ENCODE results near the gene ARRDC3. TPM values are rescaled to one million over a fixed set of nuclear protein-coding genes. Genes with fewer than 3 reads are reported as not detected.
A peak's percentile ranks its signal among the peaks of the same experiment; 100 is the strongest.

Gene ARRDC3
- total and polyA plus RNA-seq, 2 experiments from 2014 or later: 46.0 to 61.2 TPM

GRCh38 chr5:91380491-91381238 is 2.5 kb downstream of the ARRDC3 start:
- Histone ChIP-seq H3K4me2 (ENCODE audit: unreplicated experiment) (peak overlapping the region; percentile 92), H3K36me3 (ENCODE audit: low read depth) (peaks cover 32% of the 10 kb centered on the region), H4K20me1 (ENCODE audit: insufficient read depth) (no peaks in the 10 kb centered on the region), H2AFZ (no peak overlapping the region), H3K4me1 (ENCODE audit: insufficient read depth) (peaks cover 43% of the 10 kb centered on the region), H3K79me2 (ENCODE audit: insufficient read depth) (peaks cover 69% of the 10 kb centered on the region), H3K9ac (peak overlapping the region; percentile 99), H3K27ac (peak overlapping the region; percentile 100), H3K9me2 (ENCODE audit: insufficient read depth) (no peaks in the 10 kb centered on the region), H3K27me3 (replicated peaks; ENCODE audit: insufficient read depth) (no peaks in the 10 kb centered on the region), H3K4me3 (peak overlapping the region; percentile 97), H3F3A (ENCODE audit: insufficient read depth) (peaks cover 65% of the 10 kb centered on the region), H3K9me3 (ENCODE audit: low read depth) (no peaks in the 10 kb centered on the region)
- TF ChIP-seq EZH2 (IDR thresholded peaks at IDR 0.05; ENCODE audit: insufficient read depth, poor library complexity, severe bottlenecking): no peak
- TF ChIP-seq EZH2phosphoT487 (IDR thresholded peaks at IDR 0.05; ENCODE audit: insufficient read depth, low read depth): no peak
- 0% methylated on average over 18 to 41 of the region's 42 CpGs for WGBS, 2 experiments (ENCODE audit: low coverage in 1 of 2, low lambda C conversion rate in 2 of 2, missing lambda C conversion rate in 2 of 2)
- in situ Hi-C loops (cut with MboI): no loop called here
- DNase-seq: peak; percentile 99

GRCh38 chr5:91379914-91380490 is 3.1 kb downstream of the ARRDC3 start:
- Histone ChIP-seq H3F3A (ENCODE audit: insufficient read depth) (peaks cover 68% of the 10 kb centered on the region), H3K9me3 (ENCODE audit: low read depth) (no peaks in the 10 kb centered on the region), H3K4me1 (ENCODE audit: insufficient read depth) (peaks cover 47% of the 10 kb centered on the region), H3K79me2 (ENCODE audit: insufficient read depth) (peaks cover 75% of the 10 kb centered on the region), H3K4me3 (peak overlapping the region; percentile 97), H3K27ac (peak overlapping the region; percentile 100), H3K9ac (peak overlapping the region; percentile 99), H3K36me3 (ENCODE audit: low read depth) (peaks cover 38% of the 10 kb centered on the region), H4K20me1 (ENCODE audit: insufficient read depth) (no peaks in the 10 kb centered on the region), H3K4me2 (ENCODE audit: unreplicated experiment) (peak overlapping the region; percentile 92), H2AFZ (no peak overlapping the region), H3K9me2 (ENCODE audit: insufficient read depth) (no peaks in the 10 kb centered on the region), H3K27me3 (replicated peaks; ENCODE audit: insufficient read depth) (no peaks in the 10 kb centered on the region)
- WGBS, 2 experiments (ENCODE audit: low coverage in 1 of 2, low lambda C conversion rate in 2 of 2, missing lambda C conversion rate in 2 of 2): 0 to 1% methylated on average over 56 to 65 of the region's 65 CpGs
- in situ Hi-C loops (cut with MboI): no loop called here
- peak; percentile 98 for DNase-seq
- TF ChIP-seq EZH2phosphoT487 (IDR thresholded peaks at IDR 0.05; ENCODE audit: insufficient read depth, low read depth) (no peak), EZH2 (IDR thresholded peaks at IDR 0.05; ENCODE audit: insufficient read depth, poor library complexity, severe bottlenecking) (no peak)

GRCh38 chr5:91379246-91379913 is 3.7 kb downstream of the ARRDC3 start:
- peak; percentile 27 for DNase-seq
- Histone ChIP-seq H3K4me3 (peak overlapping the region; percentile 97), H3K4me1 (ENCODE audit: insufficient read depth) (peaks cover 44% of the 10 kb centered on the region), H3K79me2 (ENCODE audit: insufficient read depth) (peaks cover 82% of the 10 kb centered on the region), H4K20me1 (ENCODE audit: insufficient read depth) (no peaks in the 10 kb centered on the region), H3K27ac (peak overlapping the region; percentile 100), H3K9ac (peak overlapping the region; percentile 99), H3K9me2 (ENCODE audit: insufficient read depth) (no peaks in the 10 kb centered on the region), H3K9me3 (ENCODE audit: low read depth) (no peaks in the 10 kb centered on the region), H3F3A (ENCODE audit: insufficient read depth) (peaks cover 70% of the 10 kb centered on the region), H3K27me3 (replicated peaks; ENCODE audit: insufficient read depth) (no peaks in the 10 kb centered on the region), H3K36me3 (ENCODE audit: low read depth) (peaks cover 44% of the 10 kb centered on the region), H3K4me2 (ENCODE audit: unreplicated experiment) (peak overlapping the region; percentile 88), H2AFZ (no peak overlapping the region)
- 0 out of 2 replicates have a peak, but pooled peaks have one; percentile 37 for TF ChIP-seq EZH2phosphoT487 (IDR thresholded peaks at IDR 0.05; ENCODE audit: insufficient read depth, low read depth)
- TF ChIP-seq EZH2 (IDR thresholded peaks at IDR 0.05; ENCODE audit: insufficient read depth, poor library complexity, severe bottlenecking): no peak
- in situ Hi-C loops (cut with MboI): no loop called here
- 0 to 2% methylated on average over 12 of the region's 12 CpGs for WGBS, 2 experiments (ENCODE audit: low coverage in 1 of 2, low lambda C conversion rate in 2 of 2, missing lambda C conversion rate in 2 of 2)

- Histone ChIP-seq H3K27ac (peak overlapping the region; percentile 100), H3K9ac (peak overlapping the region; percentile 99)
- WGBS, 2 experiments (ENCODE audit: low coverage in 1 of 2, low lambda C conversion rate in 2 of 2, missing lambda C conversion rate in 2 of 2): 2 to 3% methylated on average over 5 of the region's 5 CpGs
These were observed 4.3 kb downstream of the ARRDC3 start for GRCh38 chr5:91378752-91379211.

More at GRCh38 chr5:91378752-91379211, 4.3 kb downstream of the ARRDC3 start:
- DNase-seq: peak; percentile 33
- Histone ChIP-seq H3K27me3 (replicated peaks; ENCODE audit: insufficient read depth) (no peaks in the 10 kb centered on the region), H3K9me3 (ENCODE audit: low read depth) (no peaks in the 10 kb centered on the region), H3K4me2 (ENCODE audit: unreplicated experiment) (peak overlapping the region; percentile 88), H3K4me3 (peak overlapping the region; percentile 97), H2AFZ (no peak overlapping the region), H3K9me2 (ENCODE audit: insufficient read depth) (no peaks in the 10 kb centered on the region), H3K4me1 (ENCODE audit: insufficient read depth) (peaks cover 38% of the 10 kb centered on the region), H3K79me2 (ENCODE audit: insufficient read depth) (peaks cover 86% of the 10 kb centered on the region), H3F3A (ENCODE audit: insufficient read depth) (peaks cover 69% of the 10 kb centered on the region), H4K20me1 (ENCODE audit: insufficient read depth) (no peaks in the 10 kb centered on the region), H3K36me3 (ENCODE audit: low read depth) (peaks cover 50% of the 10 kb centered on the region)
- no peak for TF ChIP-seq EZH2 (IDR thresholded peaks at IDR 0.05; ENCODE audit: insufficient read depth, poor library complexity, severe bottlenecking)
- in situ Hi-C loops (cut with MboI): no loop called here
